ENCODE data around the gene TOP1. TPM values are rescaled to one million over a fixed set of nuclear protein-coding genes. Genes with fewer than 3 reads are reported as not detected.

Gene TOP1
- total RNA-seq, 3 donors from 2014 or later, result 117 to 131 (median 121) TPM

DNA sequence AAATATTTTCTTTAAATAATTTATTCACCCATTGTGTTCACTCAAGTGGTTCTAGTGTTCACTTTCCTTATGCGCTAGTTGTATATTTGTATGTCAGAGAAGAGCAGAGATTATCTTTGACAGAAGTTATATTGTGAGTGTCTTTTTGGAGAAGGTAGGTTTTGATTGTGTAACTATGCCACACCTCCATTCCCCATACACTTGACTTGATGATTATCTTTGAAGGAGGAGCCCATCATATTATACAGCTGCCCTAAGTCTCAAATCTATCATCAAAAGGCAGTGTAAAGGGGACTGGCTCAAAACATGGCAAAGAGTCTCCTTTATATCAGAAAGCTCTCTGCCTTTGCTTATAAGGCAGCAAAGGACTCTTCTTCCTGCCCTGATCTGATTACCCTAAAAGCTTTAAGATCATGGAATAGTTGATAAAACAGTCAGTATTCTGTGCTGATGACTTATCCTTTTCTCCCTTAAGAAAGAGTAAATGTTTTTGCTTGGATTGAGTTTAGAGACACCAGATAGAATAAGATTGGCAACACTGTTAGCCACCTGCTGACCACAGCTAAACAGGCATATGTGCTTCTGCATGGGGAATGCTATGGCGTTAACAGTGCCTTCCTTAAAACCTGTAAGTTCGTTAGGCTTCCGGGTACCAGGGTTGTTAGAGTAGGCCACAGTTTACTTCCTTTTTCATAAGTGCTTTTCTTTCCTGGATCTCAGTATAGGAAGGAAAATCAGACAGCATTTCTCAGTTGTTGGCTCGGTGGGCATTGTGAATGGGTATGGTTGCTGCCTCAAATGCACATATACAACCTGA, 22.6 kb downstream of the TOP1 start:
- DNase-seq, result no peak

GRCh38 chr20:41052742-41053419, 24.3 kb downstream of the TOP1 start:
- no peak overlapping the region for H3K4me3 Mint-ChIP-seq
- no peaks in the 10 kb centered on the region for H3K27me3 Mint-ChIP-seq (ENCODE audit: low read depth)

More for the DNA sequence above, 22.6 kb downstream of the TOP1 start:
- no peak for ATAC-seq
- Mint-ChIP-seq H3K4me3 (peak overlapping the region; percentile 0), H3K36me3 (ENCODE audit: insufficient read depth) (peaks cover 20% of the 10 kb centered on the region), H3K4me1 (ENCODE audit: low read depth) (peaks cover 94% of the 10 kb centered on the region), H3K27me3 (ENCODE audit: low read depth) (no peaks in the 10 kb centered on the region), H3K9me3 (peaks cover 4% of the 10 kb centered on the region)

GRCh38 chr20:41054070-41054846, 25.6 kb downstream of the TOP1 start:
- peaks cover 84% of the 10 kb centered on the region for H3K4me1 Mint-ChIP-seq (ENCODE audit: low read depth)
- peaks cover 4% of the 10 kb centered on the region for H3K9me3 Mint-ChIP-seq
- no peaks in the 10 kb centered on the region for H3K27me3 Mint-ChIP-seq (ENCODE audit: low read depth)
- ATAC-seq, result no peak
- H3K36me3 Mint-ChIP-seq (ENCODE audit: insufficient read depth), result peaks cover 23% of the 10 kb centered on the region
- no peak for DNase-seq
- H3K4me3 Mint-ChIP-seq, result no peak overlapping the region

More at GRCh38 chr20:41052742-41053419, 24.3 kb downstream of the TOP1 start:
- Mint-ChIP-seq H3K36me3 (ENCODE audit: insufficient read depth) (peaks cover 23% of the 10 kb centered on the region), H3K4me1 (ENCODE audit: low read depth) (peaks cover 85% of the 10 kb centered on the region), H3K9me3 (peaks cover 4% of the 10 kb centered on the region)
- no peak for DNase-seq
- no peak for ATAC-seq

DNA sequence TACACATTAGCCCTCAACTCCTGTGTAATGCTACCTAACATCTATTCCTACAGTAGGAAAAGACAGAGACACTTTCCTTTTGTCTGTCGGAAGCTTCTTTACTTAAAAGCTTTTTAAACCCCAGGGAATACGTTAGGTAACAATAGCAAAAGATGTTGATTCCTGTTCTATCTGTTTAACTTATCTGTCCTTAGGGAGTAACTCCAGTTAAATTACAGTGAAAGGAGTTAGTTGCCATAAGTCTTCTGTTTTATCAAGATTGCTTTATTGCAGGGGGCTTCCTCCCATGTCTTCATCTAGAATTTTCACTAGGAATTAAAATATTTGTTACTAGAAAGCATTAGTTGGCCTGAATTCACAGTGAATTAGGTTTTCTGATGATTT, 26.2 kb downstream of the TOP1 start:
- Mint-ChIP-seq H3K27me3 (ENCODE audit: low read depth) (no peaks in the 10 kb centered on the region), H3K9me3 (peaks cover 4% of the 10 kb centered on the region), H3K4me3 (no peak overlapping the region), H3K36me3 (ENCODE audit: insufficient read depth) (peaks cover 25% of the 10 kb centered on the region), H3K4me1 (ENCODE audit: low read depth) (peaks cover 81% of the 10 kb centered on the region)
- no peak for DNase-seq
- ATAC-seq, result no peak

DNA sequence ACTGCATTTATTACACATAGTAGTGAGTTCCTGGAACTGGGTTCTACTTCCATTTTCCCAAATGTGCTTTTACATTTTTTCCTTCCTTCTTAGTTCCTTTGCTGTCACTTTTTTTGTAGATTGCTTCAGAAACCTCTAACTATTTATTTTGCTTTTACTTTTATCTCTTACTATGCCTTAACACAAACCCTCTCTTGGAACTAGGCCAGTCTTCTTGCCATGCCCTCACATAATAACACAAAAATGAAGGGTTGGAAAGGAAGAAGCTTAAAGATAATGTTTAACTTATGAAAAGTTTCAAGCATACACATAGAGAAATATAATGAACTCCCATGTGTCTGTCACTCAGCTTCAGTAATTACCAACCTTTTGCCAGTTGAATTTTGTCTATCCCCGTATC, 27.1 kb downstream of the TOP1 start:
- no peak for DNase-seq
- H3K36me3 Mint-ChIP-seq (ENCODE audit: insufficient read depth), result peaks cover 25% of the 10 kb centered on the region
- no peak overlapping the region for H3K4me3 Mint-ChIP-seq
- no peaks in the 10 kb centered on the region for H3K27me3 Mint-ChIP-seq (ENCODE audit: low read depth)
- peaks cover 76% of the 10 kb centered on the region for H3K4me1 Mint-ChIP-seq (ENCODE audit: low read depth)
- ATAC-seq, result no peak
- peaks cover 4% of the 10 kb centered on the region for H3K9me3 Mint-ChIP-seq

- Mint-ChIP-seq H3K36me3 (ENCODE audit: insufficient read depth) (peaks cover 40% of the 10 kb centered on the region), H3K4me3 (no peak overlapping the region), H3K27me3 (ENCODE audit: low read depth) (no peaks in the 10 kb centered on the region), H3K9me3 (peaks cover 6% of the 10 kb centered on the region), H3K4me1 (ENCODE audit: low read depth) (peaks cover 65% of the 10 kb centered on the region)
- DNase-seq (no peak), ATAC-seq (peak; percentile 87 to 92)
Measured at GRCh38 chr20:41057999-41058673, 29.5 kb downstream of the TOP1 start.

GRCh38 chr20:41058674-41059635, 30.3 kb downstream of the TOP1 start:
- ATAC-seq (no peak), DNase-seq (no peak)
- Mint-ChIP-seq H3K4me1 (ENCODE audit: low read depth) (peaks cover 65% of the 10 kb centered on the region), H3K36me3 (ENCODE audit: insufficient read depth) (peaks cover 44% of the 10 kb centered on the region), H3K27me3 (ENCODE audit: low read depth) (no peaks in the 10 kb centered on the region), H3K4me3 (no peak overlapping the region), H3K9me3 (peaks cover 7% of the 10 kb centered on the region)

- Mint-ChIP-seq H3K36me3 (ENCODE audit: insufficient read depth) (peaks cover 40% of the 10 kb centered on the region), H3K4me3 (no peak overlapping the region), H3K27me3 (ENCODE audit: low read depth) (no peaks in the 10 kb centered on the region), H3K4me1 (ENCODE audit: low read depth) (peaks cover 58% of the 10 kb centered on the region), H3K9me3 (peaks cover 3% of the 10 kb centered on the region)
- ATAC-seq, result no peak
- DNase-seq, result no peak
Measured at GRCh38 chr20:41061155-41061554, 32.5 kb downstream of the TOP1 start.

GRCh38 chr20:41063442-41063841, 34.8 kb downstream of the TOP1 start:
- peaks cover 44% of the 10 kb centered on the region for H3K36me3 Mint-ChIP-seq (ENCODE audit: insufficient read depth)
- DNase-seq, result no peak
- no peak overlapping the region for H3K4me3 Mint-ChIP-seq
- peaks cover 3% of the 10 kb centered on the region for H3K9me3 Mint-ChIP-seq
- peaks cover 54% of the 10 kb centered on the region for H3K4me1 Mint-ChIP-seq (ENCODE audit: low read depth)
- no peak for ATAC-seq
- no peaks in the 10 kb centered on the region for H3K27me3 Mint-ChIP-seq (ENCODE audit: low read depth)

- H3K27me3 Mint-ChIP-seq (ENCODE audit: low read depth), result no peaks in the 10 kb centered on the region
- peaks cover 47% of the 10 kb centered on the region for H3K4me1 Mint-ChIP-seq (ENCODE audit: low read depth)
- H3K4me3 Mint-ChIP-seq, result no peak overlapping the region
- DNase-seq, result no peak
- ATAC-seq, result no peak
- peaks cover 3% of the 10 kb centered on the region for H3K9me3 Mint-ChIP-seq
- H3K36me3 Mint-ChIP-seq (ENCODE audit: insufficient read depth), result peaks cover 47% of the 10 kb centered on the region
Measured at GRCh38 chr20:41064377-41064776, 35.8 kb downstream of the TOP1 start.

DNA sequence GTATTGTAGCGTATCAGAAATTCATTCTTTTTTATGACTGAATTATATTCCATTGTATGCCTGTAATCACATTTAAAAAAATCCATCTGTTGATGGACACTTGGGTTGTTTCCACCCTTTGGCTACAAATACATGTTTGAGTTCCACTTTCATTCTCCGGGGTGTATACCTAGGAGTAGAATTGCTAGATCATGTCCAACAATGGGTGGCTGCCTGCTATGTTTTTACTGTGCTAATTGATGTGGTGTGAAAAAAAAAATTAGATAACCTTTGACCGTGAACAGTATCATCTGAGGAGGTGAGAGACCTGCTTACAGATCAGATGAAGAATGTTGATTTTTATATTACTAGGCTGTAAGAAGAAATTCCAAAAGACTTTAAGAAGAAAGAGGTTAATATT, 37.1 kb downstream of the TOP1 start:
- Mint-ChIP-seq H3K27me3 (ENCODE audit: low read depth) (no peaks in the 10 kb centered on the region), H3K9me3 (peaks cover 3% of the 10 kb centered on the region), H3K4me1 (ENCODE audit: low read depth) (peaks cover 51% of the 10 kb centered on the region), H3K36me3 (ENCODE audit: insufficient read depth) (peaks cover 54% of the 10 kb centered on the region), H3K4me3 (no peak overlapping the region)
- DNase-seq (no peak), ATAC-seq (no peak)

GRCh38 chr20:41068806-41069205, 40.2 kb downstream of the TOP1 start:
- Mint-ChIP-seq H3K36me3 (ENCODE audit: insufficient read depth) (peaks cover 36% of the 10 kb centered on the region), H3K9me3 (no peaks in the 10 kb centered on the region), H3K4me1 (ENCODE audit: low read depth) (peaks cover 62% of the 10 kb centered on the region), H3K27me3 (ENCODE audit: low read depth) (no peaks in the 10 kb centered on the region), H3K4me3 (no peak overlapping the region)
- DNase-seq (no peak), ATAC-seq (no peak)

DNA sequence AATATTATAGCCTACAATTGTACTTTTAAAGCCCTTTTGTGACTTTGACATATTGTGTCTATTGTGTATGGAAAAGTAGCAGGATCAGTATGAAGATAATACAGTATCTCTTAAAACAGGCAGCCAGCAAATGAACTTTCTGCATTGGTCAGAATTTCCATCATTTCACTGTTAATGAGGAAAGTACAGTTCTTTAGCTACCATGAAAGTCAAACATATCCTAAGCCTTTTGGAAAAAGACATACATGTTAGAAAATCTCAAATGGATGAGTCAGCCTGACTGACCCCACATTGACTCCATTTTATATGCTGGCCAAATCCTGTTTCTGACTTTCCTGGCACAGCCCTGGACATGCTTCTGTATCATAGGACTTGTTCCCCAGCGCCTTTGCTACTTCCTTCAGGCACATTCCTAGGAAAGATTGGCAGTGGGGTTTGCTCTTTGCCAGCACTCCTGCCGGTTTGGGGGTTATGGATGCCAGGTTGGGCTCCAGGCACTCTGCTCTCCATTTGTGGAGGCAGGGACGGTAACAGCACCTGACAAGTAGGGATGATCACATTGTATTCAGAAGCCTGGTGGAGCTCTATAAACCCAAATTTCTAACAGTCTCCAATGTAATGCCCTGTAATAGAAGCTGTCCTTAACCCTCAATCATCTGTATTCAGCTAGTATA, 43.7 kb downstream of the TOP1 start:
- Mint-ChIP-seq H3K4me1 (ENCODE audit: low read depth) (peaks cover 77% of the 10 kb centered on the region), H3K36me3 (ENCODE audit: insufficient read depth) (peaks cover 35% of the 10 kb centered on the region), H3K27me3 (ENCODE audit: low read depth) (no peaks in the 10 kb centered on the region), H3K9me3 (no peaks in the 10 kb centered on the region), H3K4me3 (no peak overlapping the region)
- ATAC-seq, result no peak
- no peak for DNase-seq

Measured in activated T-cell treated with anti-CD3 and anti-CD28 coated beads, Interleukin-2, amount 50 U/mL, for 4 hours (primary cell).